ENCODE results near the gene LRIG2. TPM values are rescaled to one million over a fixed set of nuclear protein-coding genes. Genes with fewer than 3 reads are reported as not detected.

The LRIG2 gene
- total RNA-seq, 1 experiment from 2014 or later = 11.8 TPM

DNA sequence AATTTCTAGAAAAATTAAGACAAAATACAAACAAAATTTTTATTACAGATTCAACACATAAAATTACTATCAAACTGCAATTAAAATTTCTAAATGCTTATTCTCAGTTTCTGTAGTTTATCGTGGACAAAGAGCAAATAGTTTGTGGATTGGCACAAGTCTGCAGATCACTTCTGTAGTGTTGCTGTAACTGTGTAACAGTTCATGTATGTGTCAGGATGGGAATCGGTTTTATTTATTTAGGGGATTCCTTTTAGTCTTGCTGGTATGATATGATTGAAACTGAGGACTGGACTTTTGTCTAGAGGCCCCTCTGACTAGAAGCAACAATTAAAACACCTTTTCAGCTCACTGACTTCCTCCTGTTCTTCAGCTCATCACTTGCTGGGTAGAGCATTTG is 60.8 kb downstream of the LRIG2 start:
- H3K4me1 Mint-ChIP-seq (ENCODE audit: insufficient read depth, unreplicated experiment) = no peaks in the 10 kb centered on the region
- ChIA-PET POLR2A (no interaction called here), CTCF (interaction anchor here (0.6 kb wide), 2 partner anchors 255 to 582 kb away, joined by 3 to 4 read pairs; no protein-coding TSS in a partner anchor)
- no peak overlapping the region for H3K4me3 Mint-ChIP-seq (ENCODE audit: unreplicated experiment)
- BruUV-seq (replicated peaks) = no TSS peak
- intact Hi-C loops (cut with micrococcal nuclease) = no loop called here
- no peak overlapping the region for H3K27ac Mint-ChIP-seq (ENCODE audit: low read depth, unreplicated experiment)
- TF ChIP-seq, protein P1, sequence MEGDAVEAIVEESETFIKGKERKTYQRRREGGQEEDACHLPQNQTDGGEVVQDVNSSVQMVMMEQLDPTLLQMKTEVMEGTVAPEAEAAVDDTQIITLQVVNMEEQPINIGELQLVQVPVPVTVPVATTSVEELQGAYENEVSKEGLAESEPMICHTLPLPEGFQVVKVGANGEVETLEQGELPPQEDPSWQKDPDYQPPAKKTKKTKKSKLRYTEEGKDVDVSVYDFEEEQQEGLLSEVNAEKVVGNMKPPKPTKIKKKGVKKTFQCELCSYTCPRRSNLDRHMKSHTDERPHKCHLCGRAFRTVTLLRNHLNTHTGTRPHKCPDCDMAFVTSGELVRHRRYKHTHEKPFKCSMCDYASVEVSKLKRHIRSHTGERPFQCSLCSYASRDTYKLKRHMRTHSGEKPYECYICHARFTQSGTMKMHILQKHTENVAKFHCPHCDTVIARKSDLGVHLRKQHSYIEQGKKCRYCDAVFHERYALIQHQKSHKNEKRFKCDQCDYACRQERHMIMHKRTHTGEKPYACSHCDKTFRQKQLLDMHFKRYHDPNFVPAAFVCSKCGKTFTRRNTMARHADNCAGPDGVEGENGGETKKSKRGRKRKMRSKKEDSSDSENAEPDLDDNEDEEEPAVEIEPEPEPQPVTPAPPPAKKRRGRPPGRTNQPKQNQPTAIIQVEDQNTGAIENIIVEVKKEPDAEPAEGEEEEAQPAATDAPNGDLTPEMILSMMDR (IDR thresholded peaks at IDR 0.05; ENCODE audit: unreplicated experiment) = no peak
- H3K36me3 Mint-ChIP-seq (ENCODE audit: insufficient read depth, unreplicated experiment) = peaks cover 8% of the 10 kb centered on the region
- H3K9me3 Mint-ChIP-seq (ENCODE audit: unreplicated experiment) = no peaks in the 10 kb centered on the region
- H3K27me3 Mint-ChIP-seq (ENCODE audit: insufficient read depth, unreplicated experiment) = no peaks in the 10 kb centered on the region
- DNase-seq (ENCODE audit: unreplicated experiment) = no peak

DNA sequence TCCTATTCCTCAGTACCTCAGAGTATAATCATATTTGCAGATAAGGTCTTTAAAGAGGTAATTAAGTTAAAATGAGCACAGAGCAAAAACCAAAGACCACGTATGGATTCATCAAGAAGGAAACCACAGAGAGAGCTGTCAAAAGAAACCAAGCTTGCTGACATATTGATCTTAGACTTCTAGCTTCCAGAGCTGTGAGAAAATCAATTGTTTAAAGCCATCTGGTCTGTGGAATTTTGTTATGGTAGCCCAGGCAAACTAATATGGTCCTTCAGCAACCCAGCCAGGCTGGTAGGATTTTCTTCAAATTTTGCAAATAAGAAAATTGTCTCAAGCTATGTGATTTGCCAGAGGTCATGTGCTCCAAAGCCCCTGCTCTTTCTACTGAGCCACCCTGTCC is 62.5 kb downstream of the LRIG2 start:
- no TSS peak for BruUV-seq (replicated peaks)
- TF ChIP-seq, protein P1 (IDR thresholded peaks at IDR 0.05; ENCODE audit: unreplicated experiment) = no peak
- H3K4me3 Mint-ChIP-seq (ENCODE audit: unreplicated experiment) = no peak overlapping the region
- ChIA-PET POLR2A (no interaction called here), CTCF (interaction anchor here (0.6 to 1.4 kb wide), 5 partner anchors 541 to 1154 kb away, joined by 3 to 4 read pairs (median 3); no protein-coding TSS in a partner anchor)
- intact Hi-C loops (cut with micrococcal nuclease) = no loop called here
- H3K27ac Mint-ChIP-seq (ENCODE audit: low read depth, unreplicated experiment) = no peak overlapping the region
- DNase-seq (ENCODE audit: unreplicated experiment) = no peak
- no peaks in the 10 kb centered on the region for H3K36me3 Mint-ChIP-seq (ENCODE audit: insufficient read depth, unreplicated experiment)
- no peaks in the 10 kb centered on the region for H3K27me3 Mint-ChIP-seq (ENCODE audit: insufficient read depth, unreplicated experiment)
- H3K4me1 Mint-ChIP-seq (ENCODE audit: insufficient read depth, unreplicated experiment) = no peaks in the 10 kb centered on the region
- H3K9me3 Mint-ChIP-seq (ENCODE audit: unreplicated experiment) = no peaks in the 10 kb centered on the region

DNA sequence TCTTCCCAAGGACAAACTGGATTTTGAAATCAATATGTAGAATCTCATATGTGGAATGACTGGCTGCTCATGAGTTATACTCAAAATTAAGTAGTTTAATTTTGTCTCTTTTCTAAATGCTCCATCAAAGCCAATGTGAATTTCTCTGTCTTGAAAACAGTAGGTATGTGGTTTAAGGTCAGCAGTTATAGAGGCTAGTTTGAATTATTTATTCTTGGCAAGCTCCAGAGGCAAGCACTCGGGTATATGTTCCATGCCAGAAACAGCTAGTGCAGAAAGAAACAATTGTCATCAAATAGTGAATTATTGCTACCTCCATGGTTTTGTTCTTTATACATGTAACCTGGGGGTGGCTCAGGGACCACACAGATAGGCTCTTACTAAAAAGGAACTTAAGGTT is 63.5 kb downstream of the LRIG2 start:
- intact Hi-C loops (cut with micrococcal nuclease) = no loop called here
- Mint-ChIP-seq H3K36me3 (ENCODE audit: insufficient read depth, unreplicated experiment) (no peaks in the 10 kb centered on the region), H3K27ac (ENCODE audit: low read depth, unreplicated experiment) (no peak overlapping the region), H3K4me3 (ENCODE audit: unreplicated experiment) (no peak overlapping the region), H3K9me3 (ENCODE audit: unreplicated experiment) (no peaks in the 10 kb centered on the region), H3K4me1 (ENCODE audit: insufficient read depth, unreplicated experiment) (peaks cover 3% of the 10 kb centered on the region), H3K27me3 (ENCODE audit: insufficient read depth, unreplicated experiment) (no peaks in the 10 kb centered on the region)
- ChIA-PET CTCF (interaction anchor here (1.3 to 1.5 kb wide), 2 partner anchors 8 to 317 kb away, joined by 5 to 7 read pairs; no protein-coding TSS in a partner anchor), POLR2A (interaction anchor here (0.6 kb wide), 1 partner anchor 240 kb away, joined by 3 read pairs; no protein-coding TSS in a partner anchor)
- BruUV-seq (replicated peaks) = no TSS peak
- DNase-seq (ENCODE audit: unreplicated experiment) = no peak
- TF ChIP-seq, protein P1 (IDR thresholded peaks at IDR 0.05; ENCODE audit: unreplicated experiment) = no peak

DNA sequence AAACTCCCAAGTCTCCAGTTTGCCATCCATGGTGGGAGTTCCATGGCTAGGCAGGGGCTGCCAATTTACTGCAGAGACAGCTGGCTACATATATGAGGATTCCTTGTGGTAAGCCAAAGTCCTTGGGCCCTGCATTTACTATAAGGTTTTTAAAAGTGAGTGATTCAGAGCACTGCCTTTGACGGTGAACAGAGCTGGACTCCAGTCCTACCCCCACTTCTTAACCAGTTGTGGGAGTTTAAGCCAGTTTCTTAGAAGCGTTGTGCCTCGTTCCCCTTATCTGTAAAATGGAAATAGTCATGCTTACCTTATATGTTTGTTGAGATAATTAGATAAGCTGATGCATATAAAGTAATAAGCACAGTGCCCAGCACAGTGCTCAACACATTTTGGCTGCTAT is 64.6 kb downstream of the LRIG2 start:
- ChIA-PET CTCF (interaction anchor here (0.7 to 1.5 kb wide), 4 partner anchors 9 to 541 kb away, joined by 3 to 7 read pairs (median 5); no protein-coding TSS in a partner anchor), POLR2A (interaction anchor here (1.2 kb wide), 1 partner anchor 251 kb away, joined by 4 read pairs; no protein-coding TSS in a partner anchor)
- TF ChIP-seq, protein P1 (IDR thresholded peaks at IDR 0.05; ENCODE audit: unreplicated experiment) = no peak
- no peaks in the 10 kb centered on the region for H3K9me3 Mint-ChIP-seq (ENCODE audit: unreplicated experiment)
- DNase-seq (ENCODE audit: unreplicated experiment) = no peak
- BruUV-seq (replicated peaks) = no TSS peak
- no peaks in the 10 kb centered on the region for H3K36me3 Mint-ChIP-seq (ENCODE audit: insufficient read depth, unreplicated experiment)
- no peak overlapping the region for H3K27ac Mint-ChIP-seq (ENCODE audit: low read depth, unreplicated experiment)
- no peak overlapping the region for H3K4me3 Mint-ChIP-seq (ENCODE audit: unreplicated experiment)
- intact Hi-C loops (cut with micrococcal nuclease) = no loop called here
- no peaks in the 10 kb centered on the region for H3K27me3 Mint-ChIP-seq (ENCODE audit: insufficient read depth, unreplicated experiment)
- peaks cover 13% of the 10 kb centered on the region for H3K4me1 Mint-ChIP-seq (ENCODE audit: insufficient read depth, unreplicated experiment)

All from MCF 10A (cell line).